HG03103 (cell line): Measurements from ENCODE around the gene MCMBP.
"Not testable (repeated sequence)": the region's sequence is repeated elsewhere in the genome, so short reads cannot be mapped to it uniquely, and the experiment has no call there.

Source experiments
- ATAC-seq: cut with Tn5 transposase; IDR thresholded peaks from one replicate; pipeline ENCODE4 v1.9.1; 2021; ENCODE audit warnings: low read depth; ENCODE audit not compliant: unreplicated experiment

The MCMBP gene

DNA sequence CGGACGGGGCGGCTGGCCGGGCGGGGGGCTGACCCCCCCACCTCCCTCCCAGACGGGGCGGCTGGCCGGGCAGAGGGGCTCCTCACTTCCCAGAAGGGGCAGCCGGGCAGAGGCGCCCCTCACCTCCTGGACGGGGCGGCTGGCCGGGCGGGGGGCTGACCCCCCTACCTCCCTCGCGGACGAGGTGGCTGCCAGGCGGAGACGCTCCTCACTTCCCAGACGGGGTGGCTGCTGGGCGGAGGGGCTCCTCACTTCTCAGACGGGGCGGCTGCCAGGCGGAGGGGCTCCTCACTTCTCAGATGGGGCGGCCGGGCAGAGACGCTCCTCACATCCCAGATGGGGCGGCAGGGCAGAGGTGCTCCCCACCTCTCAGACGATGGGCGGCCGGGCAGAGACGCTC lies 77.5 kb downstream of the MCMBP start:
- ATAC-seq = not testable (repeated sequence)

DNA sequence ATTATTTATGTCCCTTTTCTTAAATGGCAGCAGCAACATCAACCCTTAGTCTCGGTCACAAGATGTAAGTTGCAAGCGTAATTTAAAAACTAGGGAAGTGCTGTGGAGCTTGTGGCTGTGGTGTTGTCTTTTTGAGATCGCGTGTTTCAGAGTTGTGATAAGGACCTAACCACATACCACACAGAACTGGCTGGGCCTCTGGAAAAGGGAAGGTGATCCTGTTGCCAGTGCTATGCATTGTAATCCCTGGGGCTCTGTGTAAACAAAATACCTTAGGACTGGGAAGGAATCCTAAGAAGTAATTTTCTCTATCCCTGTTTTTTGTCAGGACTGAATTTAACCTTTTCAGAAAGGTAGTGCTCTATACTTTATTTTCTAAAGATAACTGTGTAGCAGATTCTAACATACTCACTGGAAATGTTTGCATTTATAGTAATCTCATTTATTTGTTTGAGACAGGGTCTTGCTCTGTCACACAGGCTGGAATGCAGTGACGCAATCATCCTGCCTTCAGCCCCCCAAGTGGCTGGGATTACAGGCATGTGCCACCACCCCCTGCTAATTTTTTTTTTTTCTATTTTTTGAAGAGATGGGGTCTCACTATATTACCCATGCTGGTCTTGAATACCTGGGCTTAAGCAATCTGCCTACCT lies 86.4 kb downstream of the MCMBP start:
- ATAC-seq = no peak

GRCh38 chr10:119784340-119785067 lies 88.1 kb downstream of the MCMBP start:
- peak; percentile 67 for ATAC-seq

DNA sequence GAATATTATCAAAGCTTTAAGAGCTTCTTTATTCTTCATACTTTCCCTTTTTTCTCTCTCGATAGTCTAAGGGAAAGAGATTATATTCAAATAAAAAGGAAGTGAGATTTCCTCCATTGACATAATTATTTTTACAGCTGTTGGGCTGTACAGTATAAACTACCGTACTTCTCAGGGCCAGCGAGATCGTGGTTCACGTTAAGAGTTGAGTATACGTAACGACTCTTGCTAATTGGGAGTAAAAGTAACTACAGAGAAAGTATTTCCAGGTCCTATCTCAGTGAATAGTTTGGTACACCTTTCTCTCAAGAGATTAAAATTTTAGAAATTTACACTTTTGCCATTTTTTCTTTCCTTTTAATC lies 89.0 kb downstream of the MCMBP start:
- no peak for ATAC-seq

GRCh38 chr10:119782981-119783664 lies 89.5 kb downstream of the MCMBP start:
- ATAC-seq = no peak

DNA sequence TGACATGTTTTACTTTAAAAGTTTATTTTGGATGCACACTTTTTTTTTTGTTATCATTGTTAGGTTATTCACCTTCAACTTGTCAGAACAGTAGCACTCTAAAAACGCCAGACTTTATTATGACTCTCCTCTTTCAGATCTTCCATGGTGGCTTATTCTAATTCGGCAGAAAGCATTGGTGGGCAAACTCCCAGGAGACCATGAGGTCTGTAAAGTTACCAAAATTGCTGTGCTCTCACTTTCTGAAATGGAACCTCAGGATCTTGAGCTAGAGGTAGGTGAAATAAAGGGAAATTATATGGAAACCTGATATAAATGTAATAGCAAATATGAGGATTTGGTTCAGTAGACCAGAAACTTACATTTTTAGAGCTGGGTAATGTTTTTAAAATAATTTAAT lies 91.1 kb downstream of the MCMBP start:
- no peak for ATAC-seq

GRCh38 chr10:119780879-119781480 lies 91.7 kb downstream of the MCMBP start:
- ATAC-seq = no peak
